CD14-positive monocyte (primary cell): ENCODE measurements around the gene ITSN1. TPM values are rescaled to one million over a fixed set of nuclear protein-coding genes. Genes with fewer than 3 reads are reported as not detected.

ENCODE experiments used
- DNase-seq, 3 donors: peaks; one replicate each; pipeline ENCODE4 v3.0.0-alpha.2; 2011 to 2022
- H2AFZ ChIP-seq: 2 replicates; pipeline ENCODE4 v1.6.0; 2012; ENCODE audit warnings: mild to moderate bottlenecking, low read depth, low read length, inconsistent platforms; ENCODE audit not compliant: insufficient read depth, poor library complexity, severe bottlenecking
- H3K27ac ChIP-seq, 2 donors: 1 replicate in 1 of 2; 2 replicates in 1 of 2; pipeline ENCODE4 v1.5.1; 2012 to 2013; ENCODE audit warnings: low read length in 2 of 2, control low read depth in 1 of 2, inconsistent platforms in 1 of 2, low read depth in 1 of 2, mild to moderate bottlenecking in 1 of 2
- H3K27me3 ChIP-seq, 2 donors: one replicate each; pipeline versions ENCODE4 v1.6.0 to v1.6.1; 2011 to 2013; ENCODE audit warnings: low read length in 2 of 2; ENCODE audit not compliant: control insufficient read depth in 2 of 2, insufficient read depth in 2 of 2
- H3K36me3 ChIP-seq, 2 donors: replicated peaks in 1 of 2; 1 replicate in 1 of 2; 2 replicates in 1 of 2; pipeline versions ENCODE4 v1.5.1 to v1.6.1; 2012 to 2013; ENCODE audit warnings: low read length in 2 of 2, control low read depth in 1 of 2, inconsistent platforms in 1 of 2, mild to moderate bottlenecking in 1 of 2; ENCODE audit not compliant: insufficient read depth in 2 of 2, control insufficient read depth in 1 of 2
- H3K4me1 ChIP-seq, 2 donors: 1 replicate in 1 of 2; 2 replicates in 1 of 2; pipeline versions ENCODE4 v1.5.1 to v1.6.1; 2012 to 2013; ENCODE audit warnings: low read length in 2 of 2, control low read depth in 1 of 2, inconsistent platforms in 1 of 2, mild to moderate bottlenecking in 1 of 2, moderate library complexity in 1 of 2; ENCODE audit not compliant: insufficient read depth in 2 of 2, control insufficient read depth in 1 of 2
- H3K4me2 ChIP-seq: replicated peaks from 2 replicates; pipeline ENCODE3; 2012; ENCODE audit warnings: low read length, moderate library complexity, mild to moderate bottlenecking; ENCODE audit not compliant: poor library complexity, severe bottlenecking; ENCODE audit errors: extremely low read depth
- H3K4me3 ChIP-seq, 3 experiments: fragments of 200-600 bp in 1 of 3; sonication (generic) in 1 of 3; replicated peaks in 1 of 3; 1 replicate in 2 of 3; 2 replicates in 1 of 3; pipeline ENCODE4 v1.5.1; 2011 to 2013; ENCODE audit warnings: low read length in 3 of 3, mild to moderate bottlenecking in 3 of 3, control low read depth in 2 of 3, low read depth in 2 of 3, inconsistent platforms in 1 of 3, moderate library complexity in 1 of 3
- H3K79me2 ChIP-seq: 2 replicates; pipeline ENCODE4 v1.6.0; 2012; ENCODE audit warnings: mild to moderate bottlenecking, control low read depth, inconsistent platforms, low read length, moderate library complexity; ENCODE audit not compliant: insufficient read depth
- H3K9ac ChIP-seq: 2 replicates; pipeline ENCODE4 v1.6.0; 2017; ENCODE audit warnings: low read length, mild to moderate bottlenecking; ENCODE audit not compliant: insufficient read depth, poor library complexity, severe bottlenecking
- H3K9me3 ChIP-seq, 2 donors: replicated peaks in 1 of 2; 1 replicate in 1 of 2; 2 replicates in 1 of 2; pipeline versions ENCODE4 v1.5.1 to v1.6.1; 2012 to 2013; ENCODE audit warnings: low read length in 2 of 2, control low read depth in 1 of 2; ENCODE audit not compliant: control insufficient read depth in 1 of 2, insufficient read depth in 1 of 2
- H4K20me1 ChIP-seq: 2 replicates; pipeline ENCODE4 v1.6.0; 2012; ENCODE audit warnings: mild to moderate bottlenecking, low read length, control low read depth, moderate library complexity; ENCODE audit not compliant: insufficient read depth
- H3K27ac Mint-ChIP-seq, 7 donors: one replicate each; pipeline ENCODE4 v1.8.0; 2020; ENCODE audit warnings: mild to moderate bottlenecking in 7 of 7, mixed read lengths in 7 of 7, moderate library complexity in 6 of 7, inconsistent platforms in 2 of 7
- H3K27me3 Mint-ChIP-seq, 3 donors: one replicate each; pipeline ENCODE4 v1.8.0; 2021 to 2022; ENCODE audit warnings: low read depth in 3 of 3, mild to moderate bottlenecking in 3 of 3, mixed read lengths in 3 of 3, moderate library complexity in 3 of 3, inconsistent platforms in 1 of 3
- H3K36me3 Mint-ChIP-seq, 2 donors: one replicate each; pipeline ENCODE4 v1.8.0; 2020; ENCODE audit warnings: mixed read lengths in 2 of 2, inconsistent platforms in 1 of 2, mild to moderate bottlenecking in 1 of 2
- H3K4me1 Mint-ChIP-seq: one replicate; pipeline ENCODE4 v1.8.0; 2020; ENCODE audit warnings: mild to moderate bottlenecking, mixed read lengths
- H3K4me3 Mint-ChIP-seq, 2 donors: one replicate each; pipeline ENCODE4 v1.8.0; 2020; ENCODE audit warnings: mild to moderate bottlenecking in 2 of 2, mixed read lengths in 2 of 2, moderate library complexity in 1 of 2
- H3K9me3 Mint-ChIP-seq, 7 donors: one replicate each; pipeline ENCODE4 v1.8.0; 2020 to 2022; ENCODE audit warnings: mixed read lengths in 7 of 7, mild to moderate bottlenecking in 6 of 7, moderate library complexity in 6 of 7, inconsistent platforms in 2 of 7
- WGBS: methylation state at CpG from one replicate; pipeline ENCODE4 v1.1.5; 2013; ENCODE audit warnings: missing lambda C conversion rate; ENCODE audit not compliant: insufficient coverage; 5-methylcytosine and 5-hydroxymethylcytosine counted together
- intact Hi-C, 2 donors: fragments of 100-400 bp; cut with micrococcal nuclease; formaldehyde crosslinking; loops; one replicate each; pipeline versions ENCODE4 v1.15.0 to v1.15.1; 2023
- polyA plus RNA-seq, 3 donors: library from polyadenylated mRNA; depleted of rRNA in 1 of 3; unstranded in 2 of 3; stranded (reverse) in 1 of 3; fragments of 300-500 nt in 2 of 3; fragments of >200 nt in 1 of 3; fragmentation: Illumina TruSeq in 2 of 3; gene quantifications; 1 replicate in 2 of 3; 2 replicates in 1 of 3; pipeline ENCODE4 v1.2.3, GENCODE V29; 2012 to 2021
- TF ChIP-seq, protein P1 (sequence below): fragments of 200-600 bp; IDR thresholded peaks from one replicate; pipeline ENCODE4 v1.8.0; 2022; ENCODE audit warnings: antibody characterized with exemption, mild to moderate bottlenecking

The ITSN1 gene
- polyA plus RNA-seq, 3 donors, result 4.7 to 10.3 (median 5.1) TPM

DNA sequence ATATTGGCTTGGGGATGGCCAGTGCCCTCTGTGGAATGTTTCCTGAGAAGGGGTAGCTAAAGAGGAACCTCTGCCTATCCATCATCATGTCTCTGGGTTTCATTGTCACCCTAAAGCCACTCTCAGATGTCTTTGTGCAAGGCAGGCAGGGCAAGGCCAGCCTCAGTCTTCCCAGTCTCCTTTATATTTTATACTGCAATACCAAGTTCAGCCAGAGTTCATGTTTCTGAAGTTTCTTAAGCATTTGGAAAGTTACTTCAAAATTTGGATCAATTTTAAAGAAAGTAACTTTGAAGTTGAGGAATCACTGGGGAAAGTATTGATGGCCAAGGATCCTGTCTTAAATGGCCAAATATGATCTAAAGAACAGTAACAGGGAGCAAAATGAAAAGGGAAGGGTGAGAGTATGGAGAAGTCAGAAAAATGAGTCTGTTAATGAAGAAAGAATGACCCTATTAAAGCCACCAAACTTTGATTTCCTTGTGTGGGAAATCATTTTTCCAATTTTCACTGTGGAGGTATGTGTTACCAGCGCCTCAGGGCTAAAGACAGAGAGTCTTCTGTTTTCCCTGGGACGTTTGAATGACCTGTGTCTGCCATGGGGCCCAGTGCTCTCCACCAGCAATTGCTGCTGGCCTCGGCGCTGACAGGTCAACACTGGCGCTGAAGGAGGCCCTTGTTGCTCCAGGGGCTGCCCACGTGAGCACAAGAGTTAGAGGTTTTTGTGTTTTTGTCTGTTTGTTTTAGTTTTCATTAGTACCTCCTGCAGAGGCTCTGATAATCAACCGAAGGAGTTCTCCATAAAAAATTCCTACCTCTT, 179.4 kb downstream of the ITSN1 start:
- peaks cover 2% of the 10 kb centered on the region for H3K4me1 Mint-ChIP-seq
- peak overlapping the region in 1 of 7 donors; percentile 52 for H3K27ac Mint-ChIP-seq

GRCh38 chr21:33824156-33824941, 182.0 kb downstream of the ITSN1 start:
- no peaks in the 10 kb centered on the region for H3K79me2 ChIP-seq
- TF ChIP-seq, protein P1, sequence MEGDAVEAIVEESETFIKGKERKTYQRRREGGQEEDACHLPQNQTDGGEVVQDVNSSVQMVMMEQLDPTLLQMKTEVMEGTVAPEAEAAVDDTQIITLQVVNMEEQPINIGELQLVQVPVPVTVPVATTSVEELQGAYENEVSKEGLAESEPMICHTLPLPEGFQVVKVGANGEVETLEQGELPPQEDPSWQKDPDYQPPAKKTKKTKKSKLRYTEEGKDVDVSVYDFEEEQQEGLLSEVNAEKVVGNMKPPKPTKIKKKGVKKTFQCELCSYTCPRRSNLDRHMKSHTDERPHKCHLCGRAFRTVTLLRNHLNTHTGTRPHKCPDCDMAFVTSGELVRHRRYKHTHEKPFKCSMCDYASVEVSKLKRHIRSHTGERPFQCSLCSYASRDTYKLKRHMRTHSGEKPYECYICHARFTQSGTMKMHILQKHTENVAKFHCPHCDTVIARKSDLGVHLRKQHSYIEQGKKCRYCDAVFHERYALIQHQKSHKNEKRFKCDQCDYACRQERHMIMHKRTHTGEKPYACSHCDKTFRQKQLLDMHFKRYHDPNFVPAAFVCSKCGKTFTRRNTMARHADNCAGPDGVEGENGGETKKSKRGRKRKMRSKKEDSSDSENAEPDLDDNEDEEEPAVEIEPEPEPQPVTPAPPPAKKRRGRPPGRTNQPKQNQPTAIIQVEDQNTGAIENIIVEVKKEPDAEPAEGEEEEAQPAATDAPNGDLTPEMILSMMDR, result no peak
- H4K20me1 ChIP-seq, result no peaks in the 10 kb centered on the region
- peaks cover 16 to 19% of the 10 kb centered on the region in 2 donors for H3K36me3 ChIP-seq
- no peak overlapping the region for H3K9ac ChIP-seq
- H3K9me3 ChIP-seq, result peaks cover 0 to 3% of the 10 kb centered on the region in 2 donors
- H3K27ac Mint-ChIP-seq, result no peak overlapping the region
- peaks cover 0 to 2% (median 1%) of the 10 kb centered on the region in 3 donors for H3K27me3 Mint-ChIP-seq
- no peaks in the 10 kb centered on the region for H3K4me1 Mint-ChIP-seq
- no peak overlapping the region for H3K4me3 Mint-ChIP-seq
- H3K27ac ChIP-seq, result no peak overlapping the region
- no peak overlapping the region for H3K4me2 ChIP-seq
- DNase-seq, result no peak
- H3K4me1 ChIP-seq, result no peaks in the 10 kb centered on the region
- peaks cover 29 to 48% of the 10 kb centered on the region in 2 donors for H3K36me3 Mint-ChIP-seq
- intact Hi-C loops, result no loop called here
- H3K9me3 Mint-ChIP-seq, result peaks cover 0 to 5% (median 3%) of the 10 kb centered on the region in 7 donors
- 100% methylated on average over 8 of the region's 11 CpGs for WGBS
- H3K27me3 ChIP-seq, result no peaks in the 10 kb centered on the region
- no peak overlapping the region for H3K4me3 ChIP-seq
- no peak overlapping the region for H2AFZ ChIP-seq

More for the DNA sequence above, 179.4 kb downstream of the ITSN1 start:
- Mint-ChIP-seq H3K4me3 (no peak overlapping the region), H3K27me3 (peaks cover 0 to 2% (median under 1%) of the 10 kb centered on the region in 3 donors), H3K36me3 (peaks cover 25 to 48% of the 10 kb centered on the region in 2 donors), H3K9me3 (no peaks in the 10 kb centered on the region)
- no peak overlapping the region for H3K27ac ChIP-seq
- H3K36me3 ChIP-seq, result peaks cover 28 to 30% of the 10 kb centered on the region in 2 donors
- H3K79me2 ChIP-seq, result no peaks in the 10 kb centered on the region
- H3K9ac ChIP-seq, result no peak overlapping the region
- no peaks in the 10 kb centered on the region for H3K4me1 ChIP-seq
- intact Hi-C loops, result no loop called here
- H3K27me3 ChIP-seq, result no peaks in the 10 kb centered on the region
- no peak overlapping the region for H3K4me3 ChIP-seq
- H3K4me2 ChIP-seq, result no peak overlapping the region
- DNase-seq, result no peak
- no peaks in the 10 kb centered on the region for H3K9me3 ChIP-seq
- WGBS, result 94% methylated on average over 2 of the region's 7 CpGs
- TF ChIP-seq, protein P1, result no peak
- H2AFZ ChIP-seq, result no peak overlapping the region
- H4K20me1 ChIP-seq, result no peaks in the 10 kb centered on the region
